ENCODE data around the gene MRPL51. TPM values are rescaled to one million over a fixed set of nuclear protein-coding genes. Genes with fewer than 3 reads are reported as not detected.

The MRPL51 gene
- total and polyA plus RNA-seq, 11 donors: 95.6 to 300 (median 223) TPM

GRCh38 chr12:6452245-6452943 is 40.7 kb downstream of the MRPL51 start:
- ATAC-seq (peak; percentile 12 to 40 (median 35)), DNase-seq (peak in 4 of 5 donors; percentile 44 to 59 (median 52))
- Histone ChIP-seq H3K27me3 (no peaks in the 10 kb centered on the region), H3K4me3 (peak overlapping the region; percentile 40 to 99 (median 68)), H3K27ac (peak overlapping the region; percentile 90 to 100 (median 97)), H3K4me1 (peaks cover 0 to 42% (median 25%) of the 10 kb centered on the region in 12 donors), H3K36me3 (peaks cover 0 to 48% (median 42%) of the 10 kb centered on the region in 9 donors), H3K9me3 (no peaks in the 10 kb centered on the region)
- intact Hi-C loops (cut with DNase I): loop anchor here in 1 of 10 donors (1.0 kb wide), 1 partner anchor 18 kb away; the partner anchor contains the start of gene VAMP1
- no peak for TF ChIP-seq CTCF (IDR thresholded peaks at IDR 0.05)
- TF ChIP-seq POLR2A (IDR thresholded peaks at IDR 0.05): no peak
- WGBS, 4 donors: 10 to 17% (median 12%) methylated on average over 8 to 9 of the region's 9 CpGs

- Histone ChIP-seq H3K4me3 (peak within 1 kb of the TSS; percentile 40 to 99 (median 68)), H3K9me3 (no peaks in the 10 kb centered on the region), H3K36me3 (peaks cover 0 to 46% (median 40%) of the 10 kb centered on the region in 9 donors), H3K27me3 (no peaks in the 10 kb centered on the region), H3K4me1 (peaks cover 0 to 42% (median 25%) of the 10 kb centered on the region in 12 donors), H3K27ac (peak within 1 kb of the TSS; percentile 90 to 100 (median 97))
- WGBS, 4 donors: 2 to 7% (median 3%) methylated on average over 25 to 27 of the region's 27 CpGs
- ATAC-seq (peak; percentile 91 to 96 (median 94)), DNase-seq (peak; percentile 88 to 93 (median 90))
- TF ChIP-seq POLR2A (IDR thresholded peaks at IDR 0.05): peak; percentile 19 to 64
- TF ChIP-seq CTCF (IDR thresholded peaks at IDR 0.05): no peak
- intact Hi-C loops (cut with DNase I): loop anchor here in 1 of 10 donors (1.0 kb wide), 1 partner anchor 19 kb away; the partner anchor contains the start of gene VAMP1
Measured at GRCh38 chr12:6451348-6452244, 41.5 kb downstream of the MRPL51 start, which contains the start of gene TAPBPL. Gene TAPBPL (plus strand): TSS chr12:6452042. CDS start chr12:6452249, 207 bp downstream.

- peak overlapping the region; percentile 40 to 99 (median 68) for H3K4me3 ChIP-seq
- intact Hi-C loops (cut with DNase I): no loop called here
- peaks cover 0 to 47% (median 39%) of the 10 kb centered on the region in 9 donors for H3K36me3 ChIP-seq
- ATAC-seq: peak in 2 of 4 donors; percentile 2 to 4
- peak in 1 of 5 donors; percentile 38 for DNase-seq
- WGBS, 4 donors: 11 to 16% (median 14%) methylated on average over 11 of the region's 11 CpGs
- H3K4me1 ChIP-seq: peaks cover 0 to 42% (median 25%) of the 10 kb centered on the region in 12 donors
- no peaks in the 10 kb centered on the region for H3K27me3 ChIP-seq
- H3K27ac ChIP-seq: peak overlapping the region; percentile 90 to 100 (median 97)
- no peaks in the 10 kb centered on the region for H3K9me3 ChIP-seq
- TF ChIP-seq CTCF (IDR thresholded peaks at IDR 0.05) (no peak), POLR2A (IDR thresholded peaks at IDR 0.05) (no peak)
Measured at GRCh38 chr12:6450869-6451347, 42.2 kb downstream of the MRPL51 start.

All from heart left ventricle (tissue), 16 donors.